Bone marrow (tissue), 2 donors: ENCODE data around the gene TLE5.
A peak's percentile ranks its signal among the peaks of the same experiment; 100 is the strongest.
"Not testable (repeated sequence)": the region's sequence is repeated elsewhere in the genome, so short reads cannot be mapped to it uniquely, and the experiment has no call there.

ENCODE experiments used
- DNase-seq, 2 donors: peaks; one replicate each; lab custom pipeline; 2025; lab: John Stamatoyannopoulos, UW

The TLE5 gene

GRCh38 chr19:3096267-3096901 lies 34.1 kb upstream of the TLE5 start:
- DNase-seq = no peak

GRCh38 chr19:3095441-3096191 lies 33.3 kb upstream of the TLE5 start:
- DNase-seq = no peak

GRCh38 chr19:3094601-3095440 lies 32.5 kb upstream of the TLE5 start:
- no peak for DNase-seq

- DNase-seq = not testable (repeated sequence)
These were observed 27.1 kb upstream of the TLE5 start for GRCh38 chr19:3089299-3089855.

GRCh38 chr19:3087769-3088168 lies 25.5 kb upstream of the TLE5 start:
- no peak for DNase-seq

- DNase-seq = no peak
These were observed 22.6 kb upstream of the TLE5 start for GRCh38 chr19:3084943-3085342.

- no peak for DNase-seq
These were observed 21.7 kb upstream of the TLE5 start for GRCh38 chr19:3083964-3084363.

- no peak for DNase-seq
These were observed 20.0 kb upstream of the TLE5 start for GRCh38 chr19:3082331-3082730.

GRCh38 chr19:3080286-3080685 lies 18.0 kb upstream of the TLE5 start:
- DNase-seq = no peak

GRCh38 chr19:3079578-3079977 lies 17.3 kb upstream of the TLE5 start:
- DNase-seq = no peak

GRCh38 chr19:3075605-3076431 lies 13.5 kb upstream of the TLE5 start:
- DNase-seq = peak in 1 of 2 donors; percentile 19

GRCh38 chr19:3073931-3074595 lies 11.8 kb upstream of the TLE5 start:
- DNase-seq = no peak

- DNase-seq = no peak
These were observed 10.9 kb upstream of the TLE5 start for GRCh38 chr19:3073159-3073563.

- DNase-seq = no peak
These were observed 9.5 kb upstream of the TLE5 start for GRCh38 chr19:3071768-3072167.

GRCh38 chr19:3068071-3068470 lies 5.8 kb upstream of the TLE5 start:
- DNase-seq = no peak

GRCh38 chr19:3067563-3067962 lies 5.3 kb upstream of the TLE5 start:
- no peak for DNase-seq

GRCh38 chr19:3066482-3067049 lies 4.3 kb upstream of the TLE5 start:
- DNase-seq = no peak

GRCh38 chr19:3065675-3066357 lies 3.5 kb upstream of the TLE5 start:
- DNase-seq = no peak

GRCh38 chr19:3064011-3064330 lies 1.7 kb upstream of the TLE5 start:
- no peak for DNase-seq
